HCT116 (cell line): ENCODE measurements around the gene CUX1. TPM values are rescaled to one million over a fixed set of nuclear protein-coding genes. Genes with fewer than 3 reads are reported as not detected.

ENCODE experiments used
- ATAC-seq: fragments of 200-7000 bp; cut with Tn5 transposase; 2 replicates; pipeline ENCODE4 v1.9.1; 2020; ENCODE audit warnings: mild to moderate bottlenecking, moderate library complexity
- BruUV-seq: library from RNA; stranded (reverse); fragments of 400-500 nt; replicated peaks from 2 replicates; lab custom pipeline; 2021; lab: Mats Ljungman, UMichigan
- CTCF ChIA-PET: fragments of 300-600 bp; sonication (Branson Sonifier 250); formaldehyde crosslinking; loops from one replicate; lab custom pipeline; 2021; ENCODE audit warnings: antibody characterized with exemption; lab: Charles Lee
- POLR2A ChIA-PET: fragments of 300-600, 350-600 bp; sonication (Branson Sonifier 250); formaldehyde crosslinking; loops from one replicate; lab custom pipeline; 2021; ENCODE audit warnings: antibody characterized with exemption; lab: Charles Lee
- RAD21 ChIA-PET, 2 experiments: fragments of 300-600 bp; sonication (Branson Sonifier 250); formaldehyde crosslinking; loops; one replicate each; lab custom pipeline; 2023; ENCODE audit warnings: low total read pairs in 2 of 2; ENCODE audit not compliant: uncharacterized antibody in 2 of 2, unreplicated experiment in 2 of 2, low non-redundant PET in 1 of 2; lab: Charles Lee
- DNase-seq: peaks from one replicate; pipeline ENCODE4 v3.0.0-alpha.2; 2010; ENCODE audit warnings: low read depth, low spot score
- H2AFZ ChIP-seq: fragments of 200-600 bp; shearing (Covaris generic), sonication (generic); 2 replicates; pipeline ENCODE4 v1.6.1; 2017; ENCODE audit warnings: low read depth, mixed run types, mixed read lengths, antibody characterized with exemption, low read length; ENCODE audit not compliant: poor library complexity, severe bottlenecking
- H3K27ac ChIP-seq: 2 replicates; pipeline ENCODE4 v1.5.1; 2012; ENCODE audit warnings: low read depth, low read length
- H3K27me3 ChIP-seq: fragments of 200-600 bp; sonication (generic); 2 replicates; pipeline ENCODE4 v1.6.1; 2016; ENCODE audit warnings: mixed run types, low read length, mixed read lengths; ENCODE audit not compliant: insufficient read depth
- H3K36me3 ChIP-seq, 2 experiments: fragments of 200-500 bp in 1 of 2; fragments of 200-600 bp in 1 of 2; sonication (Bioruptor generic) in 1 of 2; sonication (generic) in 1 of 2; 2 replicates each; pipeline versions ENCODE4 v1.5.1 to v1.6.1; 2014 to 2016; ENCODE audit warnings: low read length in 2 of 2, inconsistent platforms in 1 of 2, mixed read lengths in 1 of 2, mixed run types in 1 of 2; ENCODE audit not compliant: insufficient read depth in 2 of 2, control insufficient read depth in 1 of 2
- H3K4me1 ChIP-seq, 2 experiments: fragments of 200-600 bp in 1 of 2; sonication (generic) in 1 of 2; 2 replicates each; pipeline versions ENCODE4 v1.5.1 to v1.6.1; 2012 to 2017; ENCODE audit warnings: low read length in 2 of 2, inconsistent platforms in 1 of 2, mild to moderate bottlenecking in 1 of 2, mixed read lengths in 1 of 2, mixed run types in 1 of 2, moderate library complexity in 1 of 2; ENCODE audit not compliant: insufficient read depth in 2 of 2, control insufficient read depth in 1 of 2
- H3K4me2 ChIP-seq: fragments of 200-600 bp; sonication (generic); 2 replicates; pipeline ENCODE4 v1.6.1; 2017; ENCODE audit warnings: mixed run types, low read length, mixed read lengths
- H3K4me3 ChIP-seq, 2 experiments: fragments of 200-600 bp in 1 of 2; sonication (generic) in 1 of 2; replicated peaks in 1 of 2; 2 replicates each; pipeline ENCODE4 v1.5.1; 2011 to 2016; ENCODE audit warnings: low read length in 2 of 2, control low read depth in 1 of 2, low read depth in 1 of 2, mild to moderate bottlenecking in 1 of 2, mixed read lengths in 1 of 2, mixed run types in 1 of 2
- H3K79me2 ChIP-seq: fragments of 200-600 bp; sonication (generic); 2 replicates; pipeline ENCODE4 v1.6.1; 2017; ENCODE audit warnings: mild to moderate bottlenecking, mixed run types, low read length, moderate library complexity, mixed read lengths; ENCODE audit not compliant: insufficient read depth
- H3K9ac ChIP-seq: fragments of 200-600 bp; sonication (generic); 2 replicates; pipeline ENCODE4 v1.6.1; 2016; ENCODE audit warnings: low read length, mixed read lengths
- H3K9me2 ChIP-seq: fragments of 200-600 bp; sonication (generic), shearing (Covaris generic); 2 replicates; pipeline ENCODE4 v1.6.1; 2017; ENCODE audit warnings: mixed run types, mild to moderate bottlenecking, moderate library complexity; ENCODE audit not compliant: insufficient read depth
- H3K9me3 ChIP-seq, 2 experiments: fragments of 200-500 bp in 1 of 2; fragments of 200-600 bp in 1 of 2; sonication (Bioruptor generic) in 1 of 2; sonication (generic) in 1 of 2; 2 replicates each; pipeline ENCODE4 v1.6.1; 2014 to 2017; ENCODE audit warnings: low read length in 2 of 2, mixed read lengths in 2 of 2, inconsistent platforms in 1 of 2, low read depth in 1 of 2, mild to moderate bottlenecking in 1 of 2, mixed run types in 1 of 2, moderate library complexity in 1 of 2; ENCODE audit not compliant: control insufficient read depth in 1 of 2, insufficient read depth in 1 of 2
- H4K20me1 ChIP-seq: fragments of 200-600 bp; sonication (generic), shearing (Covaris generic); 2 replicates; pipeline ENCODE4 v1.6.1; 2017; ENCODE audit warnings: mixed run types, mild to moderate bottlenecking, moderate library complexity; ENCODE audit not compliant: insufficient read depth
- CBX3 ChIP-seq: IDR thresholded peaks from 2 replicates; pipeline ENCODE4 v1.6.1; 2012; ENCODE audit warnings: low read depth
- CEBPB ChIP-seq: IDR thresholded peaks from 2 replicates; pipeline ENCODE4 v1.6.1; 2012; ENCODE audit warnings: low read depth
- CTCF ChIP-seq, 3 experiments: fragments of 200-600 bp in 1 of 3; sonication (generic) in 1 of 3; IDR thresholded peaks in 2 of 3; conservative IDR thresholded peaks in 1 of 3; 2 replicates each; pipeline ENCODE4 v1.5.1; 2012 to 2017; ENCODE audit warnings: low read depth in 2 of 3, low read length in 2 of 3, antibody characterized with exemption in 1 of 3, borderline replicate concordance in 1 of 3, control low read depth in 1 of 3, mild to moderate bottlenecking in 1 of 3, mixed read lengths in 1 of 3, mixed run types in 1 of 3, moderate library complexity in 1 of 3; ENCODE audit not compliant: insufficient read depth in 1 of 3
- ELF1 ChIP-seq: IDR thresholded peaks from 2 replicates; pipeline ENCODE4 v1.6.1; 2012; ENCODE audit warnings: low read depth, borderline replicate concordance
- EZH2phosphoT487 ChIP-seq: fragments of 200-600 bp; IDR thresholded peaks from 2 replicates; pipeline ENCODE4 v1.6.1; 2018; ENCODE audit warnings: antibody characterized with exemption, borderline replicate concordance
- JUND ChIP-seq: IDR thresholded peaks from 2 replicates; pipeline ENCODE4 v1.6.1; 2012
- POLR2A ChIP-seq: IDR thresholded peaks from 2 replicates; pipeline ENCODE4 v1.7.0; 2011; ENCODE audit warnings: borderline replicate concordance; ENCODE audit not compliant: insufficient read depth, insufficient read length; ENCODE audit errors: extremely low read depth
- TCF7L2 ChIP-seq: IDR thresholded peaks from 2 replicates; pipeline ENCODE4 v1.7.0; 2011; ENCODE audit warnings: borderline replicate concordance, inconsistent platforms; ENCODE audit not compliant: insufficient read depth, insufficient read length; ENCODE audit errors: extremely low read depth
- ZFX ChIP-seq: fragments of 450-650 bp; IDR thresholded peaks from 2 replicates; pipeline ENCODE4 v1.6.1; 2017
- intact Hi-C: fragments of 100-400 bp; cut with micrococcal nuclease; formaldehyde crosslinking; loops from 2 replicates; pipeline ENCODE4 v1.10.0; 2022
- total RNA-seq: library from RNA; stranded (reverse); gene quantifications from one replicate; pipeline ENCODE4 v1.2.1, GENCODE V29; 2021; ENCODE audit not compliant: unreplicated experiment

The CUX1 gene
- total RNA-seq, 1 experiment from 2014 or later = 68.9 TPM

DNA sequence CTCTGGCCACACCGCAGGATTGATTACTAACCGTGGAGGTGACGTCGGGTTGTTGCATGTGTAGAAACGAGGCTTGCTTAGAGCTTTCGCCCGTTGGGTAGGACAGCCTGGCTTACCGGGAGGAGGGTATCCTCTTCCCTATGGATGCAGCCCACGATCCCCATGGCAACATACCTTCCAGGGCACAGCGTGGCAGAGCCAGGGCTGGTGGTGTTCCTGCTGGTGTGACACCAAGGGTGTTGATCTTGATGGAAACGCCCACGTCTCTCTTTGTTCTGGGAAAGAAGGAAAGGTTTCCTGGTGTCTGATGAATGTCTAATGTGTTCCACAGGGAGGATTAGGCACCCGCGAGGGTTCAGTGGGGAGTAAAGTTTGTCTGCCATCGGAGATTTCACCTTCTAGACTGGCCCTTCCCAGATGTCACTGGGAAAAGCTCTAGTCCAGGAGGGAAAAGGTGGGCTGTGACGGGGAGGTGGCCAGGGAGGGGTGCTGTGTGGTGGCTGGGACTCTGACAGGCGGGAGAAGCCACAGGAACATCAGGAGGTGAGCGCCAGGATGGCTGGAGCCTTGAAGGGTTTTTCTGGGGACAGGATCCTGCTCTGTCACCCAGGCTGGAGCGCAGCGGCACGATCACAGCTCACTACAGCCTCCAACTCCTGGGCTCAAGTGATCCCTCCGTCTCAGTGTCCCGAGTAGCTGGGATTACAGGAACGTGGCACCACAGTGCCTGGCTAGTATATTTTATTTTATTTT, 102.1 kb downstream of the CUX1 start:
- no TSS peak for BruUV-seq
- peaks cover 20 to 47% of the 10 kb centered on the region in 2 experiments for H3K4me1 ChIP-seq
- no peak overlapping the region for H3K27ac ChIP-seq
- no peak overlapping the region for H2AFZ ChIP-seq
- no peak overlapping the region for H3K4me3 ChIP-seq
- ChIA-PET CTCF (no interaction called here), RAD21 (no interaction called here), POLR2A (no interaction called here)
- H3K27me3 ChIP-seq = no peaks in the 10 kb centered on the region
- peaks cover 36% of the 10 kb centered on the region for H3K79me2 ChIP-seq
- ATAC-seq (no peak), DNase-seq (no peak)
- no peaks in the 10 kb centered on the region for H4K20me1 ChIP-seq
- intact Hi-C loops = no loop called here
- TF ChIP-seq CTCF (IDR thresholded peaks at IDR 0.05 in 2 of 3, conservative IDR thresholded peaks at IDR 0.05 in 1 of 3; ENCODE audit: borderline replicate concordance in 1 of 3, insufficient read depth in 1 of 3, low read depth in 2 of 3, low read length in 2 of 3) (no peak), EZH2phosphoT487 (no peak), CEBPB (no peak), JUND (no peak), TCF7L2 (no peak), CBX3 (no peak), POLR2A (no peak), ZFX (no peak), ELF1 (no peak)
- no peak overlapping the region for H3K4me2 ChIP-seq
- H3K9me3 ChIP-seq = no peaks in the 10 kb centered on the region
- H3K9me2 ChIP-seq = no peaks in the 10 kb centered on the region
- H3K9ac ChIP-seq = no peak overlapping the region
- peaks cover 5 to 7% of the 10 kb centered on the region in 2 experiments; a peak in 3 of 4 replicates for H3K36me3 ChIP-seq
